Measurements from ENCODE around the gene SYT13. TPM values are rescaled to one million over a fixed set of nuclear protein-coding genes. Genes with fewer than 3 reads are reported as not detected.

Gene SYT13
- polyA plus RNA-seq, 1 donor (not counting 4 experiments of a cell fraction or from before 2014, with no cell fraction given), result not detected

DNA sequence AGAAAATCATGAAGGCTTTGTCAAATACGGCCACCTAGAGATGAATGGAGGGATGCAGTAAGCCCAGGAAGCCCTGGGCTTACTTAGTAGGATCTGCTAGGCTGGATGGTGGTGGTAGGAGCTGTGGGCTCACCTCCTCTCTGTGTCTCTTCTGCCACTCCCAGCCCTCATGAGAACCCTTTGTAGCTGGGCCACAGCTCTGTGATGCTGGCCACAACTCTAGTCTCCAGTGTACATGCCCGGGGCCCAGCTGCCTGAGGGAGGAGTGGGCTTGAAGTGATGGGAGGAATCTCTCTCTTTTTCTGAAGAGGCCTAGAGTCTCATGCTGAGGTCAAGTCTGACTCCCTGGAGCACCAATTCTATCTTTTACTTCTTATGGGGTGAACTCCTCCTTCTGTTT, 32.4 kb upstream of the SYT13 start:
- Histone ChIP-seq H4K20me1 (ENCODE audit: control insufficient read depth, extremely low read depth, insufficient read depth, low read length) (no peaks in the 10 kb centered on the region), H3K4me1 (ENCODE audit: control insufficient read depth, extremely low read depth, insufficient read depth, low read length) (no peaks in the 10 kb centered on the region), H3K9ac (ENCODE audit: control insufficient read depth, extremely low read depth, insufficient read depth, low read length) (no peak overlapping the region), H3K27ac (ENCODE audit: control insufficient read depth, insufficient read depth, low read length) (no peak overlapping the region), H2AFZ (ENCODE audit: control insufficient read depth, low read length) (no peak overlapping the region), H3K27me3 (ENCODE audit: control insufficient read depth, extremely low read depth, insufficient read depth, low read length) (peaks cover 14% of the 10 kb centered on the region), H3K36me3 (ENCODE audit: control insufficient read depth in 2 of 2, extremely low read depth in 1 of 2, insufficient read depth in 2 of 2, low read length in 2 of 2) (no peaks in the 10 kb centered on the region), H3K79me2 (ENCODE audit: control insufficient read depth, insufficient read depth, low read length) (no peaks in the 10 kb centered on the region), H3K9me1 (ENCODE audit: control insufficient read depth, extremely low read depth, insufficient read depth, low read length) (no peaks in the 10 kb centered on the region), H3K4me3 (ENCODE audit: control insufficient read depth in 2 of 3, extremely low read depth in 1 of 3, insufficient read depth in 2 of 3, low read depth in 1 of 3, low read length in 3 of 3) (no peak overlapping the region), H3K4me2 (ENCODE audit: control insufficient read depth, extremely low read depth, insufficient read depth, low read depth, low read length) (no peak overlapping the region), H3K9me3 (ENCODE audit: control insufficient read depth, low read depth, low read length) (no peaks in the 10 kb centered on the region)
- DNase-seq (ENCODE audit: low read depth, low spot score), result no peak
- TF ChIP-seq EZH2 (IDR thresholded peaks at IDR 0.05; ENCODE audit: low read length), result no peak
- TF ChIP-seq, protein P1, sequence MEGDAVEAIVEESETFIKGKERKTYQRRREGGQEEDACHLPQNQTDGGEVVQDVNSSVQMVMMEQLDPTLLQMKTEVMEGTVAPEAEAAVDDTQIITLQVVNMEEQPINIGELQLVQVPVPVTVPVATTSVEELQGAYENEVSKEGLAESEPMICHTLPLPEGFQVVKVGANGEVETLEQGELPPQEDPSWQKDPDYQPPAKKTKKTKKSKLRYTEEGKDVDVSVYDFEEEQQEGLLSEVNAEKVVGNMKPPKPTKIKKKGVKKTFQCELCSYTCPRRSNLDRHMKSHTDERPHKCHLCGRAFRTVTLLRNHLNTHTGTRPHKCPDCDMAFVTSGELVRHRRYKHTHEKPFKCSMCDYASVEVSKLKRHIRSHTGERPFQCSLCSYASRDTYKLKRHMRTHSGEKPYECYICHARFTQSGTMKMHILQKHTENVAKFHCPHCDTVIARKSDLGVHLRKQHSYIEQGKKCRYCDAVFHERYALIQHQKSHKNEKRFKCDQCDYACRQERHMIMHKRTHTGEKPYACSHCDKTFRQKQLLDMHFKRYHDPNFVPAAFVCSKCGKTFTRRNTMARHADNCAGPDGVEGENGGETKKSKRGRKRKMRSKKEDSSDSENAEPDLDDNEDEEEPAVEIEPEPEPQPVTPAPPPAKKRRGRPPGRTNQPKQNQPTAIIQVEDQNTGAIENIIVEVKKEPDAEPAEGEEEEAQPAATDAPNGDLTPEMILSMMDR (optimal IDR thresholded peaks at IDR 0.05 in 1 of 3, IDR thresholded peaks at IDR 0.05 in 1 of 3, conservative IDR thresholded peaks at IDR 0.05 in 1 of 3; ENCODE audit: extremely low read depth in 1 of 3, insufficient read depth in 2 of 3, low read length in 3 of 3), result no peak
- FAIRE-seq, result no peak
- dilution Hi-C loops (cut with MboI; ENCODE audit: extremely low pct_ligation_motif_present, low sequenced_read_pairs), result no loop called here

DNA sequence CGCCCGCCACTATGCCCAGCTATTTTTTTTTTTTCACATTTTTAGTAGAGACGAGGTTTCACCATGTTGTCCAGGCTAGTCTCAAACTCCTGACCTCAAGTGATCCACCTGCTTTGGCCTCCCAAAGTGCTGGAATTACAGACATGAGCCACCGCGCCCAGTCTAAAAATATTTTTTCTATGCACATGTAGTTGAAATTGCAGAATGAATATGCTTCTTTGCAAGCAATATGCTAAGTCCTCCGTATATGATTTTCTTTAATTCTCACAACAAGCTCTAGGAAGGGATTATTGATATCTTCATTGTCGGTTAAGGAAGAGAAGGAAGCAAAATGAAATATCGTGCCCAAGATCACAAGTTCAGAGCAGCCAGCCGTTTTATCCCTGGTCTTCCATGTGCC, 30.1 kb upstream of the SYT13 start:
- Histone ChIP-seq H3K4me1 (ENCODE audit: control insufficient read depth, extremely low read depth, insufficient read depth, low read length) (no peaks in the 10 kb centered on the region), H3K4me2 (ENCODE audit: control insufficient read depth, extremely low read depth, insufficient read depth, low read depth, low read length) (no peak overlapping the region), H3K79me2 (ENCODE audit: control insufficient read depth, insufficient read depth, low read length) (no peaks in the 10 kb centered on the region), H3K27me3 (ENCODE audit: control insufficient read depth, extremely low read depth, insufficient read depth, low read length) (peaks cover 10% of the 10 kb centered on the region), H3K9me3 (ENCODE audit: control insufficient read depth, low read depth, low read length) (no peaks in the 10 kb centered on the region), H3K27ac (ENCODE audit: control insufficient read depth, insufficient read depth, low read length) (no peak overlapping the region), H2AFZ (ENCODE audit: control insufficient read depth, low read length) (no peak overlapping the region), H3K9ac (ENCODE audit: control insufficient read depth, extremely low read depth, insufficient read depth, low read length) (no peak overlapping the region), H4K20me1 (ENCODE audit: control insufficient read depth, extremely low read depth, insufficient read depth, low read length) (no peaks in the 10 kb centered on the region), H3K4me3 (ENCODE audit: control insufficient read depth in 2 of 3, extremely low read depth in 1 of 3, insufficient read depth in 2 of 3, low read depth in 1 of 3, low read length in 3 of 3) (no peak overlapping the region), H3K9me1 (ENCODE audit: control insufficient read depth, extremely low read depth, insufficient read depth, low read length) (no peaks in the 10 kb centered on the region), H3K36me3 (ENCODE audit: control insufficient read depth in 2 of 2, extremely low read depth in 1 of 2, insufficient read depth in 2 of 2, low read length in 2 of 2) (no peaks in the 10 kb centered on the region)
- FAIRE-seq (no peak), DNase-seq (ENCODE audit: low read depth, low spot score) (no peak)
- TF ChIP-seq EZH2 (IDR thresholded peaks at IDR 0.05; ENCODE audit: low read length), result no peak
- TF ChIP-seq, protein P1 (optimal IDR thresholded peaks at IDR 0.05 in 1 of 3, IDR thresholded peaks at IDR 0.05 in 1 of 3, conservative IDR thresholded peaks at IDR 0.05 in 1 of 3; ENCODE audit: extremely low read depth in 1 of 3, insufficient read depth in 2 of 3, low read length in 3 of 3), result no peak
- dilution Hi-C loops (cut with MboI; ENCODE audit: extremely low pct_ligation_motif_present, low sequenced_read_pairs), result no loop called here

All from keratinocyte (primary cell).